ENCODE measurements around the gene WDR90.

DNA sequence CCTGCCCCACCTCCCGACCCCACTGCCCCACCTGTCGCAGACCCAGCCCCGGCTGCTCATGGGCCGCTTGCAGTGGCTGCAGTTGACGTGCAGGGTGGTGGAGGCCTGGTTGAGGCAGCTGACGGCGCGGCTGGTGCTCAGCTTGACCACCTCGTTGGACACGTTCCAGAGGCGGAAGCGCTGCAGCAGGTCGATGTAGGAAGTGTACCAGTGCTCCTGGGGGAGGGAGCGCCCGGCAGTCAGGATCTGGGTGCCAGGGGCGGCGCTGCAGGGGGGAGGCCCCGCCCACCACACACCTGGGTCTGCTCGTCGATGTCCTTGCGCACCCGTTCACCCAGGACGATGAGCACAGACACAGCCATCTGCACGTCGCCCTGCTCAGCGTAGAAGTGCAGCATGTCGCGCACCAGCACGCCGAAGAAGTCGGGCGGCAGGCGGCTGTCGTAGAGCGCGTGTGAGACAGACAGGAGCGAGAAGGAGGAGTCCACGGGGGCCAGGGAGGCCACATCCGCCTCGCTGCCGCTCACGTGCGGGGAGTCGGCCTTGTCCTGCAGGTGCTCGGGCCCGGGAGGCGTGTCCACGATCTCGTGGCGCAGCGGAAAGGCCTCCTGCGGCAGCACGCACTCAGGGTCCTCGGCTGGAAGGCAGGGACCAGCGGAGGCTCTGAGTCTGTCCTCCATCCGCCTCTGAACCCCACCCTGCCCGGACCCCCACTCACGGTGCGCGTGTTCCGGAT, 36.0 kb downstream of the WDR90 start:
- TF ChIP-seq, protein P1, sequence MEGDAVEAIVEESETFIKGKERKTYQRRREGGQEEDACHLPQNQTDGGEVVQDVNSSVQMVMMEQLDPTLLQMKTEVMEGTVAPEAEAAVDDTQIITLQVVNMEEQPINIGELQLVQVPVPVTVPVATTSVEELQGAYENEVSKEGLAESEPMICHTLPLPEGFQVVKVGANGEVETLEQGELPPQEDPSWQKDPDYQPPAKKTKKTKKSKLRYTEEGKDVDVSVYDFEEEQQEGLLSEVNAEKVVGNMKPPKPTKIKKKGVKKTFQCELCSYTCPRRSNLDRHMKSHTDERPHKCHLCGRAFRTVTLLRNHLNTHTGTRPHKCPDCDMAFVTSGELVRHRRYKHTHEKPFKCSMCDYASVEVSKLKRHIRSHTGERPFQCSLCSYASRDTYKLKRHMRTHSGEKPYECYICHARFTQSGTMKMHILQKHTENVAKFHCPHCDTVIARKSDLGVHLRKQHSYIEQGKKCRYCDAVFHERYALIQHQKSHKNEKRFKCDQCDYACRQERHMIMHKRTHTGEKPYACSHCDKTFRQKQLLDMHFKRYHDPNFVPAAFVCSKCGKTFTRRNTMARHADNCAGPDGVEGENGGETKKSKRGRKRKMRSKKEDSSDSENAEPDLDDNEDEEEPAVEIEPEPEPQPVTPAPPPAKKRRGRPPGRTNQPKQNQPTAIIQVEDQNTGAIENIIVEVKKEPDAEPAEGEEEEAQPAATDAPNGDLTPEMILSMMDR (IDR thresholded peaks at IDR 0.05): no peak
- TF ChIP-seq POLR2A (IDR thresholded peaks at IDR 0.05): no peak

Data from body of pancreas (tissue), 4 donors.